Neural cell (in vitro differentiated cells): Measurements from ENCODE around the gene SUN1.

ENCODE experiments used
- EP300 ChIP-seq: fragments of 450-650 bp; conservative IDR thresholded peaks from 2 replicates; pipeline ENCODE4 v1.6.1; 2014; ENCODE audit warnings: antibody characterized with exemption, mild to moderate bottlenecking, moderate library complexity; ENCODE audit not compliant: poor library complexity, severe bottlenecking
- EZH2 ChIP-seq: fragments of 200-600, 300-800 bp; shearing (Covaris generic), sonication (generic); IDR thresholded peaks from 2 replicates; pipeline ENCODE4 v1.6.1; 2014; ENCODE audit warnings: antibody characterized with exemption, low read length, borderline replicate concordance, mild to moderate bottlenecking; ENCODE audit not compliant: insufficient read depth, poor library complexity, severe bottlenecking
- MXI1 ChIP-seq: fragments of 450-650 bp; conservative IDR thresholded peaks from 2 replicates; pipeline ENCODE4 v1.6.1; 2014; ENCODE audit warnings: antibody characterized with exemption, mild to moderate bottlenecking; ENCODE audit not compliant: poor library complexity, severe bottlenecking
- POLR2AphosphoS5 ChIP-seq: IDR thresholded peaks from 2 replicates; pipeline ENCODE4 v1.6.1; 2012
- RAD21 ChIP-seq: fragments of 450-650 bp; conservative IDR thresholded peaks from 2 replicates; pipeline ENCODE4 v1.6.1; 2014; ENCODE audit warnings: antibody characterized with exemption, mild to moderate bottlenecking, moderate library complexity
- SMC3 ChIP-seq: fragments of 450-650 bp; conservative IDR thresholded peaks from 2 replicates; pipeline ENCODE4 v1.6.1; 2014; ENCODE audit warnings: antibody characterized with exemption, mild to moderate bottlenecking, moderate library complexity; ENCODE audit not compliant: poor library complexity
- TAF1 ChIP-seq: IDR thresholded peaks from 2 replicates; pipeline ENCODE4 v1.6.1; 2012; ENCODE audit warnings: low read depth
- TF ChIP-seq, protein P1 (sequence below): fragments of 450-650 bp; IDR thresholded peaks from 2 replicates; pipeline ENCODE4 v1.5.1; 2014; ENCODE audit warnings: antibody characterized with exemption, mild to moderate bottlenecking, moderate library complexity; ENCODE audit not compliant: poor library complexity, severe bottlenecking

DNA sequence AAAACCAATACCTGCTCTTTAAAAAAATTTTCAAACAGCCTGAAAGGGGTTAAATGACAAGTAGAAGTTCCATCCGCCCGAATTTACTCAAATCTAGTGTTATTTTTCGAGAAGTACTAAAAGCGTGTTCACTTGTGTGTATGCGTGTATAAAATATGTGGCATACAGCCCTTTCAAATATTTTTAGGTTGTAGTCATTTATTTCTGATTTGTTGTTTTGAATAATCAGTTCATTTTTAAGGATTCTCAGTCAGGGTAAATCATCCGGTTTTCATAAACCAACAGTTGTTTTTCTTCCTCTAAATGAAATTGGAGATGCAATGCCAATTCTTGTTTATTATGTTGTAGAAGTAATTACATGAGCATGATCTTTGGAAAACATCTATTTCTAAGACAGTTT is 6.9 kb upstream of the SUN1 start:
- TF ChIP-seq EZH2 = no peak
- TF ChIP-seq, protein P1, sequence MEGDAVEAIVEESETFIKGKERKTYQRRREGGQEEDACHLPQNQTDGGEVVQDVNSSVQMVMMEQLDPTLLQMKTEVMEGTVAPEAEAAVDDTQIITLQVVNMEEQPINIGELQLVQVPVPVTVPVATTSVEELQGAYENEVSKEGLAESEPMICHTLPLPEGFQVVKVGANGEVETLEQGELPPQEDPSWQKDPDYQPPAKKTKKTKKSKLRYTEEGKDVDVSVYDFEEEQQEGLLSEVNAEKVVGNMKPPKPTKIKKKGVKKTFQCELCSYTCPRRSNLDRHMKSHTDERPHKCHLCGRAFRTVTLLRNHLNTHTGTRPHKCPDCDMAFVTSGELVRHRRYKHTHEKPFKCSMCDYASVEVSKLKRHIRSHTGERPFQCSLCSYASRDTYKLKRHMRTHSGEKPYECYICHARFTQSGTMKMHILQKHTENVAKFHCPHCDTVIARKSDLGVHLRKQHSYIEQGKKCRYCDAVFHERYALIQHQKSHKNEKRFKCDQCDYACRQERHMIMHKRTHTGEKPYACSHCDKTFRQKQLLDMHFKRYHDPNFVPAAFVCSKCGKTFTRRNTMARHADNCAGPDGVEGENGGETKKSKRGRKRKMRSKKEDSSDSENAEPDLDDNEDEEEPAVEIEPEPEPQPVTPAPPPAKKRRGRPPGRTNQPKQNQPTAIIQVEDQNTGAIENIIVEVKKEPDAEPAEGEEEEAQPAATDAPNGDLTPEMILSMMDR = no peak
- no peak for TF ChIP-seq EP300
- no peak for TF ChIP-seq RAD21
- TF ChIP-seq POLR2AphosphoS5 = no peak
- TF ChIP-seq SMC3 = no peak
- no peak for TF ChIP-seq MXI1
- no peak for TF ChIP-seq TAF1
